NOMO-1 (cell line): Measurements from ENCODE around the gene HIBADH.
A peak's percentile ranks its signal among the peaks of the same experiment; 100 is the strongest.

Source experiments
- DNase-seq, 2 experiments: peaks; one replicate each; lab custom pipeline; 2025; ENCODE audit not compliant: unreplicated experiment in 2 of 2; lab: John Stamatoyannopoulos, UW

Gene HIBADH

DNA sequence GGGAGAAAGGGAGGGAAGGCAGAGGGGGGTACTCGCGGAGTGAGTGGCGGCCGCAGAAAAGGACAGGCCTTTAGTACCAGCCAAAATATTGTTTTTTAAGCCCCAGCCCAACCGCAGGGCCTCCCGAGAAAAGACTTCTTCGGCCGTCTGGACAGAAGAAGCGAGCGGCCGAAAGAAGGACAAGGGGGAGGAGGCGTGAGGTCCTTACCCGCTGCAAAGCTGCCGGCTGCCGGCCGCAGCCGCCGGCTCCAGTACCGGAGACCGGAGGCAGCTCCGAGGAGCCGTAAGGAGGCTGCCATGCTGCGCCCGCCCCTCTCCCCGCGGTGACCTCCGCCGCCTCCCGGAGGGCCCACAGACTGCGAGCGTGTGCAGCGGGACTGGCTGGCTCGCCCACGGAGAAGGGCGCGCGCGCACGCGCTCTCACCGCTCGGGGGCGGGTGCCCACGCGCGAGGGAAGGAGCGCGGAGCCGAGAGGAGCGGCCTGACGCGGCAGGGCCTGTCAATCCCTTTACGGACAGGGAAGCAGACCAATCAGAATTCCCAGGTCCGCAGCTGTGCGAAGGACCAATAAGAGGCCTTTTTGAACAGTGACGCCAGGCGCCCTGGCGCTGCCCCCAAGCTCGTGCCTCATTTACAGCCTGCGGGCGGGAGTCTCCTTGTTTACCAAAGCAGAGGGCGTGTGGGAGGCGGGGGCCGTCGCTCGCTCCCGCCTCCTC, at the start of gene HIBADH:
Gene HIBADH, minus strand, starts transcription at position 394 of the 716 bp plus-strand sequence. Its CDS starts 95 bp downstream, at position 299.
- peak; percentile 99 to 100 for DNase-seq

GRCh38 chr7:27712217-27712616, 49.5 kb upstream of the HIBADH start:
- no peak for DNase-seq

- no peak for DNase-seq
Observed at GRCh38 chr7:27709137-27710075, 46.7 kb upstream of the HIBADH start.

GRCh38 chr7:27708485-27708884, 45.8 kb upstream of the HIBADH start:
- DNase-seq = no peak

- no peak for DNase-seq
Observed at GRCh38 chr7:27705200-27705594, 42.5 kb upstream of the HIBADH start.

GRCh38 chr7:27704422-27705199, 41.9 kb upstream of the HIBADH start:
- no peak for DNase-seq

GRCh38 chr7:27703181-27703580, 40.5 kb upstream of the HIBADH start:
- DNase-seq = no peak

- no peak for DNase-seq
Observed at GRCh38 chr7:27700501-27700900, 37.8 kb upstream of the HIBADH start.

DNA sequence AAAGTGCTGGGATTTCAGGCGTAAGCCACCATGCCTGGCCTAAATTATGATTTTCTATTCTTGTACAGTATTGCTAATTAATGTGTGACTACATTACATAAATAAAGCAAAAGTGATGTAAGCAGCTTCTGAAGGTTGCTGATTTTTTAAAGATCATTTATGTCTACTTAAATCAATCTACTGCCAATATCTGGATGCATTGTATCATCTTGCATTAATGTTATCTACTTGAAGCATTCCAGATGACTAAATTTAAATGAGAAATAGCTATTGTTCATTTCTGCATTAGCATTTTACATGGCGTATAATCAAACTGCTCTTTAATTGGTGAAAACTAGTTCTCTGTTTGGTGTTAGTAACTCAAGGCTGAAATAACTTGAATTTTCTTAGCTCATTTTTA, 37.1 kb upstream of the HIBADH start:
- no peak for DNase-seq

- peak; percentile 68 to 95 for DNase-seq
Observed at GRCh38 chr7:27697861-27698430, 35.3 kb upstream of the HIBADH start.

DNA sequence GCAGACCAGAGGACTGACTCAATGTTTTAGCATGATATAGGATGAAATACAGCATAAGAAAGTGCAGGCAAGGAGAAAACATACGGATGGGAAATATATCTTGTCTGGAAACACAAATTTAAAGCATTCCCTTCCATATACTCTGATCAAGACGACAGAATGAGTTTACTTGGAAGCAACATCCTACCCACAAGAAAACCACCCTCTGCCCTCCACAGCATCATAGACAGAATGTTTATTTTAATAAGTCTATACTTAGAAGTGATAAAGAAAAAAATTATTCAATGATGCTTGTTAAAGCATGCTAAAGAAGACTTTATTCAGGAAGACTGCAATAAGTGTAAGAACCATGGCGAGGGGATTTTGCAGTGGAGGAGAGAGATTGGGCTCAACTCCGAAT, 32.4 kb upstream of the HIBADH start:
- DNase-seq = no peak

DNA sequence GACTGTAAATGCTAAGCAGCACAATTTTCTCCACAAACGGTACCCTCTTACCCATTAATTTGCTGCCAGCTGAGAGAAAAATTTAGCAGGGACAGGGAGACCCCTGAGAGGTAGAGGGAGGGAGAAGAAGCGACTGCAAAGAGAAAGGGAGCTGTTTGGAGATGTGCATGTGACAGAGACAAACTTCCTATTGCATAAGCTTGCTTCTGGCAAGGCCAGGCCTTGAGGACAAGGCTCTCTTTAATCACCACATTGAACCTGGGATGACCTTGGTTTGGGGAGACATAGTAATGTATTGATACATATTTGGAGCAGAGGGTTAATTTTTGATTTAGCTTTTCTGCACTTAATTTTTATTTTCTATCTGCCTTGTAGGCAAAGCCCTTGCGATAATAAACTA, 31.1 kb upstream of the HIBADH start:
- peak; percentile 54 to 70 for DNase-seq

DNA sequence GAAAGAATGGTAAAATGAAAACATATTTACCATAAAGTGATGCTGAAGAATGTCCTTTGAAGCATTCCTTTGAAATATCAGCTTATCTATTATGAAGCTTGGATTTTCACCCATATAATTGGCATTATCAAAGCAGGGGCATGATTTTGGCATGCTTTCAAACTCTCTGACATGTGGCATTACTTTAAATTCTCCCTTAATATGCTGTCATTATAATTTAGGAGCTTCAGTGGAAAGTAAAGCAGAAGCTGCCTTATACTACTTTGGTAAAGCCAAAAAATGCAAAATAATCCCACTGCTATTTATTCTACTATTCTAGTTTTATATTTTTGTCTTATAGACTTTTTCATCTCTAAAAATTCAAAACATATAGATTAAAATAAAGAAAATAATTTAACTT, 28.0 kb upstream of the HIBADH start:
- no peak for DNase-seq

DNA sequence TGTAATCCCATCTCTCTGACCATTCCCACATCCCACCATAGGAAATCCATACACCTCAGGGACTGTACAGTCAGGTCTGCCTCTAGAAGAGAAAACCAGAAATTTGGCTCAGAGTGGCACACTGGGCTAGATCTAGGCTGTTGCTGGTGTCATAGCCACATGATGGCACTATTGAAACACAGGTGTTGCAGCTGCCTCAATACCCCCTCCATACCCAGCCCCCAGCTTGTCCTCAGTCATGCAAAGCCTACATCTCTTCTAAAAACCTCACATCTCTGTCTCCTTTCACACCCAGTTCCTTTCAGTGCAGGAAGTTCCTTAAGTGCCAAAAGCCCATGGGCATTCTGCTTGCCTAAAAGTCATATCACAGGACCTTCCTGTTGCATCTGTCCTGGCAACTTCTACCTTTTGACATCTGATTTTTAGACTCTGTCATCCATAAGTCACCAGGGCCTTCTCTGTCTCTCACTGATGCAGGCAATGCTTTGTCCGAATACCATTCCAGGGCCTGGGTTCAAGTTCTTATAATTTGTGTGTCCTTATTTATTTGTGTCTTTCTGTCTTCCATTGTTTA, 27.0 kb upstream of the HIBADH start:
- no peak for DNase-seq

GRCh38 chr7:27689150-27689549, 26.5 kb upstream of the HIBADH start:
- DNase-seq = no peak

DNA sequence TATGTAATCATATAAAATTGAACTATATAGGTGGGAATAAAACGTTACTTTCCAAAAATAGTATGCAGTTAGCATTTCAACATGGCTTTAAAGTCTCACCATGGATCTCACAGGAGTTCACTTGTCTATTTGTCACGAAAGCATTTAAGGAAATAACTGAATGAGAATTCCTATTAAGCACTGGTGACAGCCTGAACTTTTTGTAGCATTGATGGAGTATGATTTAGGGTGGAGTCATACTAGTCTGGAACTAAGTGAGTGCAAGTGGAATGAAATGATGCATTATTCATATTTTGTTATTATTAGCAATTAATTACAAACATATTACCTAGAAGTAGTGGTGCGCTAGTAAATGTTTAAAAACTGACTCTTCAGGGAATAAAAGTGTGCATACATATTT, 26.0 kb upstream of the HIBADH start:
- no peak for DNase-seq

GRCh38 chr7:27688056-27688455, 25.4 kb upstream of the HIBADH start:
- DNase-seq = no peak

DNA sequence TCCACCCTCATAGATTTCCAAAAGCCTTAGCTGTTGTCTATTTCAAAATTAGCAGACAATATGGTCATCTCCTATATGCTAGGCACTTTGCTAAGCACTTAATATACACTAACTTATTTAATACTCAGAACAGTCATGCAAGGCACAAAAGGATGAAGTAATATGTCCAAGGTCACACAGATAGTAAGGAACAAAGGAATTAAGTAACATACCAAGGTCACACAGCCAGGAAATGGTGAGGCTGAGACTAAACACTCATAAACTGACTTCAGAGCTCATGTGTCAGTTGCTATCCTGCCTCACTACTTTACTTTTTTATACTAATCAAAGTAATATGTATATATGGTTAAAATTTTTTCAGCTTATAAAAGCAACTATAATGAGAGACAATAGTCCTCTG, 23.6 kb upstream of the HIBADH start:
- DNase-seq = no peak

DNA sequence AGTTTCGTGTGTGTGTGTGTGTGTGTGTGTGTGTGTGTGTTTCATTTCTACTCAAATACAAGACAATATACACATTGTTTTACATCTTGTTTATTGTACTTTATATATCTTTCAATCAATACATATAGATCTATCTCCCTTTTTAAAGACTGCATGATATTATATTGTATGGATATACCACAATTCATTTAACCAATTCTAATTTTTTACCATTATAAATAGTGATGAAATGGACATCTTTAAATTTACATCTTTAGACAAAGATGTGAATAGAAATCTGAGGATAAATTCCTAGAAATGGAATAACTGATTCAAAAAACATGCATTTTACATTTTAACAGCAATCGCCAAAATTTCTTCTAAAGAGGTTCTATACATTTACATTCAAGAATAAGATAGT, 23.2 kb upstream of the HIBADH start:
- DNase-seq = no peak

DNA sequence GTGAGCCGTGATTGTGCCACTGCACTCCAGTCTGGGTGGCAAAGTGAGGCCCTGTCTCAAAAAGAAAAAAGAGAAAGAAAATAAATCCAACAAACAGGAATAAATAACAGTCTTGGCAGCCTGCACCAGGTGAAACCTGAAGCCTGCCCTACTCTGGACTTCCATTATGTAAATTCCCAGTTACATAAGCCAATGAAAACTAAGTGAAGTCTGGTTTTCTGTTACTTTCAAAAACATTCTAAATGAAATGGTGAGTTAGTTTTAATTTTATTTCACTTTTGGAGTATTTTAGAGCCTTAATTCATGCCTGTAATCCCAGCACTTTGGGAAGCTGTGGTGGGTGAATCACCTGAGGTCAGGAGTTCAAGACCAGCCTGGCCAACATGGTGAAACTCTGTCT, 22.5 kb upstream of the HIBADH start:
- no peak for DNase-seq
